Loucy (cell line): ENCODE data around the gene CACNA2D3.

Source experiments
- EZH2phosphoT487 ChIP-seq: fragments of 200-600 bp; IDR thresholded peaks from 2 replicates; pipeline ENCODE4 v1.6.1; 2018; ENCODE audit warnings: antibody characterized with exemption, mild to moderate bottlenecking, moderate library complexity, borderline replicate concordance
- TF ChIP-seq, protein P1 (sequence below): fragments of 200-600 bp; sonication (generic); conservative IDR thresholded peaks from 2 replicates; pipeline ENCODE4 v1.5.1; 2014; ENCODE audit warnings: mild to moderate bottlenecking, antibody characterized with exemption, low read length

DNA sequence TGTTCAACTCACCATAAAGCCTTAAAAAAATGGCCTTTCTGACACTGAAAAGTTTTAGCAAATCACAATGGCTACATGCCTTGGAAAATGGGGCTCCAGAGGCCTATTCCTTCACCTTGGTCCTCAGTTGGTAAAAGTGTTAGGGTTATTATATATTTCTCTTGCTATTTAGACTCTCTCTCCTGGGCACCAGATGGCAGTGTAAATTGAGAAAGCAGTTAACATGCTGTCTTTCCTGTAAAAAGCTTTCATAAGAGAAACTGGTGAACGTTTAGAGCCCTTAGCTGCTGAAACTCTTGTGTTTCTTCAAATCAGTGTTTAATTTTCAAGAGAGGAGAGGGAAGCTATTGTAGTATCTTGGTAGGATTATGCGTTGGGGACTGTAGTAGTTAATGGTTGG, 715.6 kb downstream of the CACNA2D3 start:
- TF ChIP-seq EZH2phosphoT487, result no peak
- TF ChIP-seq, protein P1, sequence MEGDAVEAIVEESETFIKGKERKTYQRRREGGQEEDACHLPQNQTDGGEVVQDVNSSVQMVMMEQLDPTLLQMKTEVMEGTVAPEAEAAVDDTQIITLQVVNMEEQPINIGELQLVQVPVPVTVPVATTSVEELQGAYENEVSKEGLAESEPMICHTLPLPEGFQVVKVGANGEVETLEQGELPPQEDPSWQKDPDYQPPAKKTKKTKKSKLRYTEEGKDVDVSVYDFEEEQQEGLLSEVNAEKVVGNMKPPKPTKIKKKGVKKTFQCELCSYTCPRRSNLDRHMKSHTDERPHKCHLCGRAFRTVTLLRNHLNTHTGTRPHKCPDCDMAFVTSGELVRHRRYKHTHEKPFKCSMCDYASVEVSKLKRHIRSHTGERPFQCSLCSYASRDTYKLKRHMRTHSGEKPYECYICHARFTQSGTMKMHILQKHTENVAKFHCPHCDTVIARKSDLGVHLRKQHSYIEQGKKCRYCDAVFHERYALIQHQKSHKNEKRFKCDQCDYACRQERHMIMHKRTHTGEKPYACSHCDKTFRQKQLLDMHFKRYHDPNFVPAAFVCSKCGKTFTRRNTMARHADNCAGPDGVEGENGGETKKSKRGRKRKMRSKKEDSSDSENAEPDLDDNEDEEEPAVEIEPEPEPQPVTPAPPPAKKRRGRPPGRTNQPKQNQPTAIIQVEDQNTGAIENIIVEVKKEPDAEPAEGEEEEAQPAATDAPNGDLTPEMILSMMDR, result peak; percentile 53
